SKM-1 treated with dmso at 0.1 percent for 144 hours (cell line): ENCODE data around the gene NKPD1.
"Not testable (repeated sequence)": the region's sequence is repeated elsewhere in the genome, so short reads cannot be mapped to it uniquely, and the experiment has no call there.

ENCODE experiments used
- DNase-seq: peaks from one replicate; lab custom pipeline; 2025; ENCODE audit not compliant: unreplicated experiment; lab: John Stamatoyannopoulos, UW

Gene NKPD1

DNA sequence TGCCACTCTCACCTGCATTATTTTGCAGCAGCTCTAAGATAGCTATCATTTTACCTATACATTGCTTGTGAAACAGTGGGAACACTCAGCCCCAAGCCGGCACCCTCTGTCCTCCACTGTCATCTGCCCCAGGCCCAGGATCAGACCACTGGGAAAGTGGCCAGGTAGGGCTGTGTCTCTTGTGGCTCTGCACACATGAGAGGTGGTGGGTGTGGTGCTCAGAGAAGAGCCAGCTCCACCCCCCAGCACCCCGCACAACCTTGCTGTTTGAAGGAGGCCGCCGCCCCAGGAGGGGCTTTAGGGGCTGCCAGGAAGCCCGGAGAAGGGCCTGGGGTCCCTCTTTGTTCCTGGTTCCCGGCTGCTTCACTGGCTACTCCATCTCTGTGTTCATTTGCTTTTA, 41.2 kb downstream of the NKPD1 start:
- no peak for DNase-seq

DNA sequence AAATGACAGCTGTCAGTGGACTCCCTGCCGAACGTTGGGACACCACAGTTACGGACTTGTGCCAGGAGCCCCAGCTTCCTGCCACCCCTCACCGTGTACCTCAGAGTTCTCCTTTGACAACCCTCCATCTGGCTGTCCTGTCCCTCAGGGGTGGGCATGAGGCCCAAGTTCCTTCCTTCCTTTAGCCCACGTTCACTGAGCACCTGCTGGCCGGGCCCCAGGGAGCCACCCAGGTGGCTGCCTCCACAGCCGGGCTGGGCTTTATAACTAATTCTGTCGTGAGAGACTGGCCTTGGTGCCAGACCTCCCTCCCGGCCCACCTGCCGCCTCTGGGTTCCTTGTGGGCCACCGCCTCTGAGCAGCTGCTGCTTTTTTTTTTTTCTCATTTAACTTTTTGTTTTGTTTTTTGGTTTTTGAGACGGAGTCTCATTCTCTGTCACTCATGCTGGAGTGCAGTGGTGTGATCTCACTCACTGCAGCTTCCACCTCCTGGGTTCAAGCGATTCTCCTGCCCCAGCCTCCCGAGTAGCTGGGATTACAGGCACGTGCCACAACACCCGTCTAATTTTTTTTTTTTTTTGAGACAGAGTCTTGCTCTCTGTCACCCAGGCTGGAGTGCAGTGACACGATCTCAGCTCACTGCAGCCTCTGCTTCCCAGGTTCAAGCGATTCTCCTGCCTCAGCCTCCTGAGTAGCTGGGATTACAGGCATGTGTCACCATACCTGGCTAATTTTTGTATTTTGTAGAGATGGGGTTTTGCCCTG, 42.0 kb downstream of the NKPD1 start:
- DNase-seq, result not testable (repeated sequence)

DNA sequence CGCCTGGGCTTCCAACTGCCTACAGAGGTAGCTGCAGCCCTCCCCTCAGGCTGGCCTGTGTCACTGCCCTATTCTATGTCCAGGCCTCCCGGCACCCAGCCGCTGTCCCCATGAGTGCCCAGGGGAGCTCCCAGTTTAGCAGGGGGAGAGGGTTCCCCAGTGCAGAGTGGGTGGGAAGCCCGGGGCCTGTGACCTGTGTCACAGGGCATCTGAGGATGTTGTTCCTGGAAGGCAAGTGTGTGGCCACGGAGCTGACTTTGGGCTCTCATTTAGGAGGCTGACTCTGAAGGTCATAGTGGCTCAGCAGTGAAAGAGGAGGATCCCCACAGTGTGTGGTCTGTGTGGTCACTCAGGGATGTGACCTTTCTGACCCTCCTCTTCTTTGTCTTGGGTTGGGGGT, 42.7 kb downstream of the NKPD1 start:
- no peak for DNase-seq

DNA sequence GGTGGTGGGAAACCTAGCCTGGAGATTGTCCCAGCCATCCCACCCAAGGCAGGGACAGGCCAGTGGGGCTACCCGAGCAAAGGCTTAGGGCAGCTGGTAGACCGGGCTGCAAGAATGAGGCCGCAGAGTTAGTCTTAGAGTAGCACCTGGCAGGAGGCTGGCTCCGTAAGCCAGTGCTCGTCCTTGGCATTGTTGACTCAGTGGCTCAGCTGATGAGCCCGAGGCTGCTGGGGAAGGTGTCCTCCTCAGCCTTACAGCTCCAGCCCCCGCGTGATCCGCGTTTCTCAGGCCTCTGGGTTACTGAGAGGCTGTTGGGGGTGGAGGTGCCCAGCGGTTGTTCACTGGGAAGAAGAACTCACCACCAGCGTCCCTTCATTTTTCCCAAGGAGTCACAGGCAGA, 43.1 kb downstream of the NKPD1 start:
- DNase-seq, result no peak

DNA sequence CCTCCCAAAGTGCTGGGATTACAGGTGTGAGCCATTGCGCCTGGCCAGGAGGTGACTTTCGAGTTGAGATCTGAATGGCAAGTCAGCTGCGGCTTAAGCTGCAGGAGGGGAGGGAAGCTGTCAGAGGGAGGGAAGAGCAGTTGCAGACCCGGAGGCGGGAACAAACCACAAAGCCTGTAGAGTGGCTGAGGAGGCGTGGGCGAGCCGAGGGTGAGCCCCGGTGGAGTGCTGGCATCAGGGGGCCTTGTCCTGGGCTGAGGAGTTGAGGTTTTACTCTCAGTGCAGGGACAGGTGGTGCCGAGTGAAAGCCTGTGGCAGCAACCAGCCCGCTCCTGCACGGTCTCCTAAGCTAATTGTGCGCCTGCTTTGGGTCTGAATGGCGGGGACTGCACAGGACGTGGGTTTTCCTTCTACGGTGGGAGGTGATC, 43.6 kb downstream of the NKPD1 start:
- no peak for DNase-seq

DNA sequence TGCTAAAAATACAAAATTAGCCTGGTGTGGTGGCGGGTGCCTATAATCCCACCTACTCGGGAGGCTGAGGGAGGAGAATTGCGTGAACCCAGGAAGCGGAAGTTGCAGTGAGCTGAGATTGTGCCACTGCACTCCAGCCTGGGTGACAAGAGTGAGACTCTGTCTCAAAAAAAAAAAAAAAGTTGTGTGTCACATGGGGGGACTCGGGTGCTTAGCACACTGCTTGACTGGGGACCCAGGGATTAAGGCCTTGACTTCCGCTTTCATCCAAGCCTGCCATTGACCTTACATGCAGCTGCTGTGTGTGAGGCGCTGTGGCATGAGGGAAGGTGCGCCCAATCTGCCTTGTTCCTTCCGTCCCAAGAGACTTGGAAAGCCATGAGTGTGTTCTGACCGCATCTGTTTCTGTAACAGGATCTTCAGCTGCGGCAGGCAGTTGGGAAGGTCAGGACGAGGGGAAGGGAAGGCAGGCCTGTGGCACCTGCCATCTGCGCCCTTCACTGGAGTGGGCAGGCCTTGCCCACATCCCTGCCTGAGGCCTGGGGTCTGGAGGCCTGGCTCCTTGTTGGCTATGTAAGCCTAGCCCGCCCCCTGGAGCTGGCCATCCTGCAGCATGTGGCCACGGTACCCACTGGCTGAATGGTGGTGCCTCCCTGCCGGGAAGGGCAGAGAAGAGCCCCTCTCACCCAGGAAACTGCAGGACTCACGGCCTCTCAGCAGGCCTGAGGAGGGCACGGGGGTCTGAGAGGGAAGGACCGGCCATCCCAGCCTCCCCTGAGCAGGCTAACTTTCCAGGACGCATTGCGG, 44.8 kb downstream of the NKPD1 start:
- no peak for DNase-seq

DNA sequence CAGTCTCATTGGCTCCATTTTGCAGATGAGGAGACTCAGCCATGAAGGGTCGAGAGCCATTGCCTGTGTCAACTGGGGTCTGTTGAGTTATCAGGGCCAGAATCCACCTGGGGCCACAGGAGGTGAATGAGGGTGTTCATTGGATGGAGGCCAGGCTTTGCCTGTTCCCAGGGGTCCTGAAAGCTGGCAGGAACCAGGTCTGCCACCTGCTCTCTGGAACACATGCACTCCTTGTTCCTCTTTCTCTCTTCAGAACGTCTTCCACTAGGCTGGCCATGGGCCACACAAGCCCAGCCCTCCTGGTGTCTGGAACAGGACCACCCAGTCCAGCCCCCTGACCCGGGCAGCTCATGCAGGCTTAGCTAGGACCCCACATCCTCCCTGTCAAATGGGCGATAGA, 46.7 kb downstream of the NKPD1 start:
- DNase-seq, result no peak

DNA sequence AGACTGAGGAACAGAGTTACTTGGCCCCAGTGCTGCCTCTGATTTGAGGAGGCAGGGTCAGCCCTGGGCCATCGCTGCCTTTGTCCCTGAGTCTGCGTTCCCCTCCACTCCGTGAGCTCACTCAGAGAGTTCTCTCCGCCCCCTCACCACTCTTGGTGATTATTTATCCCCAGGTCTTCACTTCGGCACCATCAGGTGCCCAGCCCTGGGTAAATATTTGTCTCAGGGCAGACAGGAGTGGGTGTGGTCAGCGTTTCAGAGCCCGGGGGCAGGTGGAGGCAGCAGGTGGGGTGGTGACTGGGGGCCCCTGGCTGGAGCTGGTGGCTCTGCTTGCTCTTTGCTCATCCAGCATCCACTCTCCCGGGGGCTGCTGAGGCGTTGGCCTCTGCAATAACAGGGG, 47.2 kb downstream of the NKPD1 start:
- no peak for DNase-seq

DNA sequence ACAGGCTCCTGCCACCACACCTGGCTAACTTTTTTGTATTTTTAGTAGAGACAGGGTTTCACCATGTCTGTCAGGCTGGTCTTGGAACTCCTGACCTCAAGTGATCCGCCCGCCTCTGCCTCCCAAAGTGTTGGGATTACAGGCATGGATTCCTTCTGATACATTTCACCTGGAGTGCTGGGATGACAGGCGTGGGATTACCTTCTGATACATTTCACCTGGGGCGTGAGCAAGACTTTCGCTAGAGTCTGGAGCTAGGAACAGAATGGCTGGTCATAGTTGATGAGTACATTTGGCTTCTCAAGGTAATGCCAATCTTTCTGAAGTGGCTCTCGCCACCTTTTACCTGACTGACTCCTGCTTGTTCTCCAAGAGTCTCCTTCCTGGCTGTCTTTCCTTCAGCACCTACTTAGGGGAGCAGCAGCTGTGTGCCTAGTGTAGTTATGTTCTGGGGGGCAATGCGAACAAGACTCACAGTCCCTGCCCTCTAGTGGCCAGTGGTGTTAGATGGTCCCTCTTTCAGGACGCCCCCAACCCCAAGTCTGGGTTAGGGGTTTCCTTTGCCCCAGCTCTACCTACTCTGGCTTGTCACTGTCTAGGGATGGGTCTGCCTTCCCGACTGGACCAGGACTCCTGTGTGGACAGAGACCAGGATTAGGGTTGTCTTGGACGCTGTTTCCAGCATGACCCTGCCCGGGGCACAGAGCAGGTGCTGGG, 48.5 kb downstream of the NKPD1 start:
- DNase-seq, result no peak
